ENCODE results near the gene POLR2B.

- no peak for TF ChIP-seq CTCF (IDR thresholded peaks at IDR 0.05; ENCODE audit: insufficient read depth, low read depth, low read length)
- no peak for TF ChIP-seq EZH2 (IDR thresholded peaks at IDR 0.05; ENCODE audit: insufficient read depth, low read length)
Observed at GRCh38 chr4:57043347-57044251, 64.9 kb downstream of the POLR2B start.
